Stimulated activated CD8-positive, alpha-beta memory T cell treated with anti-CD3 and anti-CD28 coated beads, Interleukin-12 subunit alpha, Interleukin-12 subunit beta, amount 100 ng/mL, for 24 hours (primary cell): ENCODE results near the gene SOX12.
"Not testable (repeated sequence)": the region's sequence is repeated elsewhere in the genome, so short reads cannot be mapped to it uniquely, and the experiment has no call there.

Experiments
- DNase-seq: peaks from one replicate; pipeline ENCODE4 v3.0.0-alpha.2; 2020; ENCODE audit errors: extremely low read depth

The SOX12 gene

GRCh38 chr20:328975-329695 lies 3.8 kb downstream of the SOX12 start:
- no peak for DNase-seq

- no peak for DNase-seq
Observed at GRCh38 chr20:329851-330232, 4.5 kb downstream of the SOX12 start.

GRCh38 chr20:330233-331149 lies 5.1 kb downstream of the SOX12 start:
- DNase-seq, result no peak

GRCh38 chr20:334578-334977 lies 9.2 kb downstream of the SOX12 start:
- no peak for DNase-seq

GRCh38 chr20:336040-336439 lies 10.7 kb downstream of the SOX12 start:
- DNase-seq, result not testable (repeated sequence)

GRCh38 chr20:341682-342081 lies 16.3 kb downstream of the SOX12 start:
- no peak for DNase-seq

- no peak for DNase-seq
Observed at GRCh38 chr20:343107-343506, 17.8 kb downstream of the SOX12 start.

- DNase-seq, result no peak
Observed at GRCh38 chr20:346033-346639, 20.8 kb downstream of the SOX12 start.

GRCh38 chr20:346640-347316 lies 21.4 kb downstream of the SOX12 start, which contains the start of gene NRSN2:
Gene NRSN2 (plus strand): TSS chr20:347111. CDS start chr20:349644, 2,533 bp downstream.
- no peak for DNase-seq

GRCh38 chr20:347317-347639 lies 21.9 kb downstream of the SOX12 start:
- no peak for DNase-seq

GRCh38 chr20:347640-348484 lies 22.5 kb downstream of the SOX12 start:
- no peak for DNase-seq

GRCh38 chr20:348972-349841 lies 23.9 kb downstream of the SOX12 start:
- DNase-seq, result no peak

- no peak for DNase-seq
Observed at GRCh38 chr20:353166-353565, 27.8 kb downstream of the SOX12 start.

GRCh38 chr20:354298-354977 lies 29.1 kb downstream of the SOX12 start:
- peak; percentile 48 for DNase-seq

GRCh38 chr20:356154-356553 lies 30.8 kb downstream of the SOX12 start:
- DNase-seq, result not testable (repeated sequence)

- DNase-seq, result no peak
Observed at GRCh38 chr20:356745-357144, 31.4 kb downstream of the SOX12 start.

- no peak for DNase-seq
Observed at GRCh38 chr20:358891-359555, 33.7 kb downstream of the SOX12 start.

GRCh38 chr20:361561-361960 lies 36.2 kb downstream of the SOX12 start:
- DNase-seq, result no peak
